Stimulated activated CD8-positive, alpha-beta memory T cell treated with anti-CD3 and anti-CD28 coated beads, Interleukin-15, amount 100 ng/mL, for 1 hour (primary cell): ENCODE measurements around the gene PEX3.
"Not testable (repeated sequence)": the region's sequence is repeated elsewhere in the genome, so short reads cannot be mapped to it uniquely, and the experiment has no call there.

Source experiments
- DNase-seq: peaks from one replicate; pipeline ENCODE4 v3.0.0-alpha.2; 2020; ENCODE audit warnings: low read depth

The PEX3 gene

DNA sequence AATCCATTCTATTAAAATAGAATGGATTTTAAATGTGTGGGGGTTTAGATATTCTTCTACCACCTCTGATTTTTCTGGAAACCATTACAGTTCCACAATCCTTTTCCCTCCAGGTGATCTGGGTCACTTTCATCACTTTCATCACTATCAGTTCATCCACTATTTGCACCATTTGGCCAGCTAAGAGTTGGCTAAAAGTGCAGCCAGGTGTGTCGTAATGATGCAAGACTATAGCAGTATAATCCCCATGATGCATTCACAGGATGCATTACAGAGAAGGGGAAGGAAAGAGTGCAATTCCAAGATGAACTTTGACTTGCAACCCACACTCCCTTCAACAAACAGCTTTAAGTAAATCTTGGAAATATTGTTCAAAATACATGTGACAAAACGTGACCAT is 56.0 kb downstream of the PEX3 start:
- DNase-seq, result no peak

DNA sequence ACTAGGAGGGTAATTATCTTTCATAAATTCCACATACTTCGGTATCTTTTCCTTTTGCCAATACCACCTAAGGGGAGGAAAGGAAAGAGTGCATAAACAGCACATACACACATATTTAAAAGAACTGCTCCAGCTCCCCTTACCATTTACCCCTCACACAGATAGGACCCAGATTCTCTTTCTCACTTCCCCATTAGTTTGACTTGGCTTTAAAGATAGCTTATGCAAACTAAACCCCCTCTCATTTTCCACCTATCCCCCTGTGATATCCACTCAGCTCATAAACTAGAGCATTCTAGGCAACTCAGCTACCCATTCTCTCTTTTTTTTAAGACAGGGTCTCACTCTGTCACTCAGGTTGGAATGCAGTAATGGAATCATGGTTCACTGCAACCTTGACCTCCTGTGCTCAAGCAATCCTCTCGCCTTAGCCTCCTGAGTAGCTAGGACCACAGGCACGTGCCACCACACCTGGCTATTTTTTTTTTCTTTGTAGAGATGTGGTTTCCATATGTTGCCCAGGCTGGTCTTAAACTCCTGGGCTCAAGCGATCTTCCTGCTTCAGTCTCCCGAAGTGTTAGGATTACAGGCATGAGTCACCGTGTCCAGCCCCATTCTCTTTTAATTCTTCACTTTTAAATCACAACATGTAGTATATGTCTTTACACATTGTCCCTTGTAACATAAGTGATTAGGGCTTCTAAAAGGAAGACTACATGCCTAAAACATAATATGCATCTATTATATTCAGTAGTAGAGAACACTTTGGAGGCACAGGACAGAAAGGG is 56.9 kb downstream of the PEX3 start:
- no peak for DNase-seq

DNA sequence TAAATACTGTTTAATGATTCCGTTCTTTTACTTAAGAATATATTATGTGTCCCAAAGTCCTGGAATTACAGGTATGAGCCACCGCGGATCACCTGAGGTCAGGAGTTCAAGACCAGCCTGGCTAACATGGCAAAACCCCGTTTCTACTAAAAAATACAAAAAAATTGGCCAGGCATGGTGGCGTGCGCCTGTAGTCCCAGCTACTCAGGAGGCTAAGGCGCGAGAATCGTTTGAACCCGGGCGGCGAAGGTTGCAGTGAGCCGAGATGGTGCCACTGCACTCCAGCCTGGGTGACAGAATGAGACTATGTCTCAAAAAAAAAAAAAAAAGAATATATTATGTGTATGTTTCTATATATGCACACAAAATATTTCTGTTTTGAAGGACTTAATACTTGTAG is 59.7 kb downstream of the PEX3 start:
- not testable (repeated sequence) for DNase-seq

- DNase-seq, result peak; percentile 24
Measured at GRCh38 chr6:143510991-143511891, 60.6 kb downstream of the PEX3 start, which contains the start of gene FUCA2. FUCA2 (minus strand) TSS chr6:143511720; CDS start chr6:143511634, 86 bp downstream.

GRCh38 chr6:143513410-143513809 is 62.8 kb downstream of the PEX3 start:
- DNase-seq, result peak; percentile 13

- no peak for DNase-seq
Measured at GRCh38 chr6:143515061-143515760, 64.6 kb downstream of the PEX3 start.

GRCh38 chr6:143515766-143516355 is 65.3 kb downstream of the PEX3 start:
- DNase-seq, result no peak

- no peak for DNase-seq
Measured at GRCh38 chr6:143516690-143517446, 66.3 kb downstream of the PEX3 start.

- no peak for DNase-seq
Measured at GRCh38 chr6:143517447-143517773, 66.8 kb downstream of the PEX3 start.

GRCh38 chr6:143522039-143522600 is 71.5 kb downstream of the PEX3 start:
- DNase-seq, result no peak

DNA sequence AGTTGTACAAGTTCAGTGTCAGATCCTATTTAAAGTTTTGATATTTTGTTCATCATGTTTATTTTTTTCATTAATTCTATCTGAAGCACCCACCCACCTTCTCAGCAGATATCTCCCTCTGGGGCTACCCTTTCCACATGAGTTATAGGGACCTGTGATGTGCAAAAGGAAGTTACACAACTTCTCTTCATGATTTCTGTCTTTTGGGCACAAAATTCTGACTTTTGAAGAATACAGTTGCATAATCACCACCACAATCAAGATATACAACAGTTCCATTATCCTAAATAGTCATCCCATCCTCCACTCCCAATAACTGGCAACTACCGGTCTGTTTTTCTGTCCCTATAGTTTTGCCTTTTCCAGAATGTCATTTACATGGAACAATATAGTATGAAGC is 74.8 kb downstream of the PEX3 start:
- no peak for DNase-seq

GRCh38 chr6:143527677-143528076 is 77.1 kb downstream of the PEX3 start:
- no peak for DNase-seq

DNA sequence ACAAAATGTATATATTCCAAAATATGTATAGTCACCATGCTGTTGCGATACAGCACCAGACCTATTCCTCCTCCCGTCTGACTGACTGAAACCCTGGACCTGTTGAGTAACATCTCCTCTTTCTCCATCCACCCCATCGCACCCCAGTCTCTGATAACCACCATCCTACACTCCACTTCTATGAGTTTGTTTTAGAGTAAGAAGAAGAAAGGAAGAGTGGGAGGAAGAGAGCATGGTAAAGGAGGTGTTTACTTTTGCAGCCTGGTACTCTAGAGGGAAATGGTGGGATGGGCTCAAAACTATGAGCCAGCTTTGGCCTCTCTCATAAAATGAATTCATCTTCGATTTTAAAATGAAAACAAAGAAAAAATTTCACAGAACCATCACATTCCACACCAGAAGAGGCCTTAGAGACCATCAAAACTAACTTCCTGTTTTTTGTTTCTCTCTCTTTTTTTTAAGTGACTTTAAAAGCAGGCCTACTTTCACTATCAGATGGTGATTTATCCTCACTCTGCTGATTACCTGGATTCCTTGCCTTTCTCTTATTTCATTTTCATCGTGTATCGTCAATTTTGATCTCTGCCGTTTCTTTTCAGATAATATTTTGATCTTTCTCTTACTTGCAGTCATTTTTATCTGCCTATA is 77.7 kb downstream of the PEX3 start:
- no peak for DNase-seq

DNA sequence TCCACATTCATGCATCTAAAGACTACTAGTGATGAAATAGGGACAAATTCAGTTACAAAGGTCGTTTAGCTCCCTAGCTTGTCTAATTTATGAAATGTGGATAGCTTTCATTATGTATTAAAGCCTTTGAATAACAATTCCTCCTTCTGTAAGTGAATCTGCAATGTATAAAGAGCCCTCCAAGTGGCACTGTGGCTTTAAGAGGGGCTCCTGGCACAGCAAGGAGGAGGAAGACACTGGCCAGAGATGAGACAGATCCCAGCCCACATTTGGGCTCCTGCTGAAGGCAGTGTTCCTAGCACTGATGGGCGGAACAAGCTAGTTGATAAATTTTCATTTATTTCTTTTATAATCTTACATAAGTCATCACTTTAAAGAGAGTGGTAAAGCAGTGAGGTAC is 78.5 kb downstream of the PEX3 start:
- DNase-seq, result no peak

GRCh38 chr6:143531720-143532499 is 81.3 kb downstream of the PEX3 start:
- DNase-seq, result no peak

DNA sequence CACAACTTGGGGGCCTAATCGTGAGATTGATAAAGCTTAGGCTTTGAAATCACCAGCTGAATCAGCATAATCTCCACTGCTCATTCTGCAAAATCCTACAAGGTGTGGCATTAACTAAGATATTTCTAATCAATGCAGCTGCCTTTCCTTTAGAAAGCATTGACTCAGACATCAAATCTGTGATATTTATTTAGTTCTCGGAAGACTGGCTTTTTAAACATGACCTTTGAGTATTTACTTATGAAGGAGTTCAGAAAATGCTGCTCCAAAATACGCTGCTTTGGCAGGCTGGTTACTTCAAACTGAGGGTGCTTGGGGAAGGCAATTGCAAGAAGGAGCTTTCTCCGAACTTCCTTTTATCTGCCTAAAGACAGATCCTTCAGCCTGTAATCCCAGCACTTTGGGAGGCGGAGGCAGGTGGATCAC is 84.6 kb downstream of the PEX3 start:
- no peak for DNase-seq

DNA sequence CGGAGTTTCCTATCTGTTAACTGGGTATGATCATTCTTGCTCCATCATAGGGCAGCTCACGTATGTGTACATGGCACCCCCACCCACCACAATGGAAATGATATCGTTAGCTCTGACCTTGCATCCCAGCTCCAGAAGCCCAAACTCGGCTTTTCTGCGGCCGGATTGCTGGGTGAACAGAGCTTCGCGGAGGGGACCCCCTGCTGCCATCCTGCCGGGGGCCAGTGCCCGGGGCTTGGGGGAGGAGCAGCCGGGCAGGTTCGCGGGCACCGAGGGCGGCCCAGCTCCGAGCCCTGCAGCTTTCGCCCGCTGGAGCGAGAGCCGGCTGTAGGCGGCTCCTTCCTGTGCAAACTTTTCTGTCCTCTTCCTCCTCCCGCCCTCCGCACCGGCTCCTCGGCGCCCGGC is 85.9 kb downstream of the PEX3 start:
- DNase-seq, result no peak

GRCh38 chr6:143536866-143537691 is 86.5 kb downstream of the PEX3 start:
- peak; percentile 13 for DNase-seq

DNA sequence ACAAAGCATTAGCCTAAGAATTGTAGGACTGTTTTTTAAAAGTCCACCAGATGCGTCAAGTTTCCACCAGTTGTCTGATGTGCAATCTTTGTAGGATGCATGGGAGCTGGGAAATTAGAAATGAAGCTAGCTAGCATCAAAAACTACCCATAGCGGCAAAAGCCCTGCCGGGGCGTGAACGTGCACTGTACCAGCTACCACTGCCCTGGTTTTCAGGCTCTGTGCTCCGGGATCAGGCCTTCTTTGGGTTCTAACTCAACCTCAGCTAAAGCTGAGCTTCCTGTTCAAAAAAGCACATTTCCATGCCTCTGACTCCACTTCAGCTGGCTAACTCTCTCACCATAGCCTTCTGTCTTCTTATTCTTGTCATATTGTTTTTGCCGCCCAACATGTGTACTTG is 87.8 kb downstream of the PEX3 start:
- DNase-seq, result no peak
